22Rv1 (cell line): ENCODE data around the gene CKAP5.

Experiments
- CTCF ChIP-seq: fragments of 450-650 bp; IDR thresholded peaks from 2 replicates; pipeline ENCODE4 v1.5.1; 2017; ENCODE audit warnings: mild to moderate bottlenecking
- ZFX ChIP-seq: fragments of 450-650 bp; IDR thresholded peaks from 2 replicates; pipeline ENCODE4 v1.6.1; 2017; ENCODE audit warnings: antibody characterized with exemption, borderline replicate concordance

- TF ChIP-seq CTCF (no peak), ZFX (no peak)
Observed at GRCh38 chr11:46743693-46744339, 102.3 kb downstream of the CKAP5 start.
